Subcutaneous adipose tissue (tissue), 4 donors: ENCODE measurements around the gene BTBD19. TPM values are rescaled to one million over a fixed set of nuclear protein-coding genes. Genes with fewer than 3 reads are reported as not detected.

Source experiments
- CTCF ChIP-seq: fragments of 450-650 bp; IDR thresholded peaks from one replicate; pipeline ENCODE4 v1.5.1; 2016; ENCODE audit warnings: low read depth, mild to moderate bottlenecking, control low read depth, antibody characterized with exemption, moderate library complexity
- total RNA-seq, 4 donors: library from RNA; depleted of rRNA; stranded (reverse); fragments of >200 nt; gene quantifications; one replicate each; pipeline ENCODE4 v1.1.0, GENCODE V29; 2016

BTBD19 gene
- total RNA-seq, 4 donors from 2014 or later = 1.8 to 5.1 (median 4.2) TPM

GRCh38 chr1:44802306-44803061 lies 5.8 kb upstream of the BTBD19 start:
- no peak for TF ChIP-seq CTCF

- TF ChIP-seq CTCF = no peak
Observed at GRCh38 chr1:44803062-44803311, 5.3 kb upstream of the BTBD19 start.

- no peak for TF ChIP-seq CTCF
Observed at GRCh38 chr1:44803312-44804095, 4.8 kb upstream of the BTBD19 start.

GRCh38 chr1:44805311-44806024 lies 2.9 kb upstream of the BTBD19 start:
- TF ChIP-seq CTCF = no peak

- no peak for TF ChIP-seq CTCF
Observed at GRCh38 chr1:44806025-44806703, 2.2 kb upstream of the BTBD19 start.

GRCh38 chr1:44806704-44807363 lies 1.5 kb upstream of the BTBD19 start, which contains the start of gene DYNLT4:
DYNLT4 (minus strand) TSS chr1:44807351; CDS start chr1:44806668, 683 bp downstream.
- TF ChIP-seq CTCF = no peak
